GM18519 (cell line): ENCODE results near the gene LILRB1.
"Not testable (repeated sequence)": the region's sequence is repeated elsewhere in the genome, so short reads cannot be mapped to it uniquely, and the experiment has no call there.

ENCODE experiments used
- ATAC-seq: cut with Tn5 transposase; IDR thresholded peaks from one replicate; pipeline ENCODE4 v1.9.1; 2021; ENCODE audit warnings: mild to moderate bottlenecking, moderate library complexity; ENCODE audit not compliant: unreplicated experiment, low FRiP score

The LILRB1 gene

GRCh38 chr19:54630262-54630661 is at the start of gene LILRB1:
LILRB1 (plus strand) TSS chr19:54630484; CDS start chr19:54631074, 590 bp downstream.
- not testable (repeated sequence) for ATAC-seq

- no peak for ATAC-seq
Observed at GRCh38 chr19:54586397-54586796, 43.9 kb upstream of the LILRB1 start.

DNA sequence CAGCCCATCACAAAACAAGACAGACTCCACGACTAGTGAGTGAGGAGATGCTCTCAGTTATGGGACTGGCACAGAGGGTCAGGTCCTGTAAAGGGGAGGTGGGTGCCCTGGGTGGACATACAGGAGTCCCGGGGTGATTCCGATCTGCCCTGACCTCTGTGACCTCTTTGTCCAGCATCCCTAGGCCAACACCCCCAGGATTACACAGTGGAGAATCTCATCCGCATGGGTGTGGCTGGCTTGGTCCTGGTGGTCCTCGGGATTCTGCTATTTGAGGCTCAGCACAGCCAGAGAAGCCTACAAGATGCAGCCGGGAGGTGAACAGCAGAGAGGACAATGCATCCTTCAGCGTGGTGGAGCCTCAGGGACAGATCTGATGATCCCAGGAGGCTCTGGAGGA is 43.3 kb upstream of the LILRB1 start:
- ATAC-seq = no peak

DNA sequence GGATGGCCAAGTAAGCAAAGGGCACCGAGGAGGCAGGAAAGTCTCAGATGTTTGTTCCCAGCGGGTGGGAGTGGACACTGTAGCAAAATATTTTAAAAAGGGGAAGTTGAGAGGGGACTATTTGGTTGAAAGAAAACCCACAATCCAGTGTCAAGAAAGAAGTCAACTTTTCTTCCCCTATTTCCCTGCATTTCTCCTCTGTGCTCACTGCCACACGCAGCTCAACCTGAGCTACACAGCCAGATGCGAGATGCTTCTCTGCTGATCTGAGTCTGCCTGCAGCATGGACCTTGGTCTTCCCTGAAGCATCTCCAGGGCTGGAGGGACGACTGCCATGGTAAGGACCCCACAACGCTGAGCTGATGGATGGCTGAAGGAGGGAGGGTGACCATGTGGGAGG is 36.8 kb upstream of the LILRB1 start, which contains the start of gene LILRA1:
Gene LILRA1, plus strand, starts transcription at position 188 of the 400 bp plus-strand sequence. CDS start 613 bp downstream, outside the sequence.
- ATAC-seq = not testable (repeated sequence)

DNA sequence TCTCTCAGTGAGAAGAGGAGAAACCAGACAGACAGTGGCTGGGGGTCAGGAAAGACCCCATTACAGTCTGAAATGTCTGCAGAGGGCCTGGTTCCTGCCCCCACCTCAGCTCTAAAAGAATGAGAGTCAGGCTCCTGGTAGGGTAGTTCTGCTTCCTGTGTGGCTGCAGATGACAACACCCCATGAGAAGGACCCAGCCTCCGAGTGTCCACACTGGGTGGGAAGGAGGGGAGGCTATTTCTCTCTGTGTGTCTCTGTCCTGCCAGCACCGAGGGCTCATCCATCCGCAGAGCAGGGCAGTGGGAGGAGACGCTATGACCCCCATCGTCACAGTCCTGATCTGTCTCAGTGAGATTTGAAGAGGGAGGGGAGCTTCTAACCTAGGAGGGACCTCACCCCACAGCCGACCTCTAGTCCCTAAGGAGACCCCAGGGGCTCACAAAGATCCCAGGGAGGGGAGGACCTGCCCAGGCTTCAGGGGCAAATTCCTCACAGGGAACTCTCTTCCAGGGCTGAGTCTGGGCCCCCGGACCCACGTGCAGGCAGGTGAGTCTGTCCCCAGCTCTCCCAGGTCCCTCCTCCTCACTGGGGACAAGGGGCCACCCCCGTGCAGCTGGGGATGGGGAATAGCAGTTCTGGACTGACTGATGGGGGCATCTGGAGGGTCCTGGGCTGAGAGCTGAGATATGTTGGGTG is 36.2 kb upstream of the LILRB1 start:
- ATAC-seq = not testable (repeated sequence)

DNA sequence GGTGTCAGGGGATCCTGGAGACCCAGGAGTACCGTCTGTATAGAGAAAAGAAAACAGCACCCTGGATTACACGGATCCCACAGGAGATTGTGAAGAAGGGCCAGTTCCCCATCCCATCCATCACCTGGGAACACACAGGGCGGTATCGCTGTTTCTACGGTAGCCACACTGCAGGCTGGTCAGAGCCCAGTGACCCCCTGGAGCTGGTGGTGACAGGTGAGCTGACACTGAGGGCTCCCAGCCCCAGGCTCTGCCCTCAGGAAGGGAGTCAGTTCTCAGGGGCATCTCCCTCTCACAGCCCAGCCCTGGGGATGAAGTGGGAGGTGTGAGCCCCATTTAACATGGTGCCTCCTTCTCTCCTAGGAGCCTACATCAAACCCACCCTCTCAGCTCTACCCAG is 35.5 kb upstream of the LILRB1 start:
- ATAC-seq = no peak

- not testable (repeated sequence) for ATAC-seq
Observed at GRCh38 chr19:54595680-54596436, 34.4 kb upstream of the LILRB1 start.

DNA sequence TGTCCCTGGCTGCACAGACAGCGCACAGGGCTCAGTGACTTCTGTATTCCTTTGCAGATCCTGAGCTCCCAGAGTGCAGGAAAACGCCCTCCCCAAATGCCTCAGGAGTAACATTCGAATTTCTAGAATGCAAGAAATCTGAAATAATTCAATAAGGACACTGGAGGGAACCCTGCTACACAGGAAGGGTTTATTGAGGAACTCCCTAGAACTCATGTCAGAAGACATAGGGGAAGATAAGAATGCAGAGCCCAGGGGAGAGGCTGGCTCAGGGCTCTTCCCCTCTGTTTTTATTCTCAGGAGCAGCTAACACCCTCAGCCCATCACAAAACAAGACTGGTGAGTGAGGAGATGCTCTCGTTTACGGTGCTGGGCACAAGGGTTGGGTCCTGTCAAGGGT is 30.1 kb upstream of the LILRB1 start:
- no peak for ATAC-seq

GRCh38 chr19:54606230-54606629 is 24.1 kb upstream of the LILRB1 start:
- ATAC-seq = no peak

DNA sequence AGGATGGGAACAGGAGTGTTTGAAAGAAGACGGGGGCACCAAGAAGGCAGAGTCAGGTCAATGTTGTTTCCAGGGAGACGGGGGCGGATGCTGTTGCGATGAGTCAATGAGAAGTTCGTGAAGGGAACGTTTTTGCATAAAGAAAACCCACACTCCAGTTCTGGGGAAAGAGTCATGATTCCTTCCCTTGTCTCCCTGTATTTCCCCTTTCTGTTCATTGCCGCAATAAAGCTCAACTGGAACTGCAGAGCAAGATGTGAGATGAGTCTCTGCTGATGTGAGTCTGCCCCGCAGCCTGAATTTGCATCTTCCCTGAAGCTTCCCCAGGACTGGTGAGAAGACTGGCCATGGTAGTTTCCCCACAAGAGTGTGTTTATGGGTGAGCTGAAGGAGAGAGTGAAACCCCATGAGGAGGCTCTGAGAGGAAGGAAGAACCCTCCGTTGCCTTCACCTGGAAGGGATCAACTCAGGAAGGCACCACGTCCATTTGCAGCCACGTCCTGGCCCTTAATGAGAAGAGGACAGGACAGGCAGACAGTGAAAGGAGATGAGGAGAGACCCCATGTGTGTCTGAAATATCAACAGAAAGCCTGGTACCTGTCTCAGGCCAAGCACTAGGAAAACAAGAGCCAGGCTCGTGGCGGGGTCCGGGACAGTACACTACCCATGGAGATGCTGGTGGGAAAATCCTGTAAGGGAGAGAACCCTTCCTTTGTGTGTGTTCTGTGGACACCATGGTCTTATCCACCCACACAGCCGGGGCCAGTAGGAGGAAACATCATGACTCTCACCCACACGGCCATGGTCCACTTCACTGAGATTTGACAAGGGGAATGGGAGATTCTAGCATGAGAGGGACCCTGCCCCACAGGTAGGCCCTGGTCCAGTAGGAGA is 23.1 kb upstream of the LILRB1 start:
- ATAC-seq = no peak

DNA sequence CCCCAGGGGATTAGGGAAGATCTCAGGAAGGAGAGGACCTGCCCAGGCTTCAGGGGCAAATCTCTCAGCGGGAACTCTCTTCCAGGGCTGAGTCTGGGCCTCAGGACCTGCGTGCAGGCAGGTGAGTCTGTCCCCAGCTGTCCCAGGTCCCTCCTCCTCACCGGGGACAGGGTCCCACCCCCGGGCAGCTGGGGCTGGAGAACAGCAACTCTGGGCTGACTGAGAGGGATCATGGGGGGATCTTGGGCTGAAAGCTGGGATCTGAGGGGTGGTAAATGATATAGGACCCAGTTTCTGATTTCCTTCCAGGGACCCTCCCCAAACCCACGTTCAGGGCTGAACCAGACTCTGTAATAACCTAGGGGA is 22.5 kb upstream of the LILRB1 start:
- no peak for ATAC-seq

GRCh38 chr19:54608205-54608604 is 22.1 kb upstream of the LILRB1 start:
- no peak for ATAC-seq

GRCh38 chr19:54608792-54609191 is 21.5 kb upstream of the LILRB1 start:
- no peak for ATAC-seq

DNA sequence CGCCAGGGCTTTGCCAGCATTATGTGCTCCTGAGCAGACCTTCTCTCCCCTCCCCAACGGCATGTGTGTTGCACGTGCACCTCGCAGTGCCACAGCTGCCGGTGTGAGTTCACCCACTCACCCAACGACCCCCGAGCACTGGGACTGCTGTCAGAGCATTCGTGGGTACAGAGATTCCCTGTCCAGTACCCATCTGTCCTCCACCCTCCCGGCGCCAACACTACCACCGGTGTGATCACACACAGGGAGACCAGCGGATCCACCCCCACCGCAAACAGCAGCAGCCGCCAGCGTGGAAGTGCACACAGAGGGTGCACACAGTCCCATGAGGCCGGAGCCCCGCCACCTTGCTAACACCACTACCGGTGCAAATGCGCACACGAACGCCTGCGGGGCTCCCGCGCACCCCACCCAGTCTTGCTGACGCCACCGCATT is 20.9 kb upstream of the LILRB1 start:
- ATAC-seq = no peak

DNA sequence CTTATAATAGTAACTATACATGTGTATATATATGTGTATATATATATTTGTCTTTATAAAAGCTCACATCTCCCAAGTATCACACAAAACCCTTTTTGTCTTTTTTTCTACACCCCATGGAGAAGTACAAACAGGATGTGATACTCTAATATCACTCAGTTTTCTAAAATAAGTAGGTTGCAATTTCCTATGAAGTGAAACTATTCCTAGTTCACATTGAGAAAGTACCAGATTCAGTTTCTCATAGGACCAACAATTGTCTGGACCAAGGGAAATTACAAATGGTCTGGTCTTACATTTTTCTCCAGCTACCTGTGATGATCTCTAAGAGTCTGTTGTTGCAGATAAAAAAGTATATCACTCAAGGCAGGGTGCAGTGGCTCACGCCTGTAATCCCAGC is 17.9 kb upstream of the LILRB1 start:
- no peak for ATAC-seq

GRCh38 chr19:54614726-54615125 is 15.6 kb upstream of the LILRB1 start:
- ATAC-seq = no peak

DNA sequence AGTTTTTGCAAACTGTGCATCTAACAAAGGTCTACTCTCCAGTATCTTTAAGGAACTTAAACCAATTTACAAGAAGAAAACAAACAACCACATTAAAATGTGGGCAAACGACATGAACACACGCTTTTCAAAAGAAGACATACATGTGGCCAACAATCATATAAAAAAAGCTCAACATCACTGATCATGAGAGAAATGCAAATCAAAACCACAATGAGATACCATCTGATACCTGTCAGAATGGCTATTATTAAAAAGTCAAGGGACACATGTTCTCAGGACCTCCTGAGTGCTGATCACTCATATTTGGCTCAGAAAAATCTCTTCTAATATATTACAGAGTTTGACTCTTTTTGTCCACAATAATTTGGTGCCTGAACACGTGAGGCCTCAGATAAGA is 14.2 kb upstream of the LILRB1 start:
- ATAC-seq = no peak

DNA sequence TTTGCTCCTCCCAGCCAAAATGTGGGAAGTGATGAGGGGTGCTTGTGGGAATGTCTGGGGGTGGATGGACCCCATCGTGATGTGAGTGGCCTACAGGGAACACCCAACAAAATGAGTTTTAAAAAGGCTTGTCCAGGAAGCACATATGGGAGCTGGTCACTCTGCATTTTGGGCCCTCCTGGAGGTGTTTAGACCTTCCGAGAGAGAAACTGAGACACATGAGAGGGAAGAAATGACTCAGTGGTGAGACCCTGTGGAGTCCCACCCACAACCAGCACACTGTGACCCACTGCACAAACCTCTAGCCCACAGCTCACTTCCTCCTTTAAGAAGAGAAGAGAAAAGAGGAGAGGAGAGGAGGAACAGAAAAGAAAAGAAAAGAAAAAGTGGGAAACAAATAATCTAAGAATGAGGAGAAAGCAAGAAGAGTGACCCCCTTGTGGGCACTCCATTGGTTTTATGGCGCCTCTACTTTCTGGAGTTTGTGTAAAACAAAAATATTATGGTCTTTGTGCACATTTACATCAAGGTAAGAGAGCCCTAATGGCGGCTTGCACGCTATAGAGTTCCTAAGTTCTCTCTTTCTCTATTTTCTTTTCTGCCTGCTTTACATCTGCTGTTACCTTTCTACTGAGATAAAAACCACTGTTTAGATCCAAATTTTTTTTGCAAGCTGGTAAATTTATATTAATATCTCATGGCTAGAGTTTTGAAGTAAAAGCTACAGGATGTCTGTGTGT is 13.3 kb upstream of the LILRB1 start:
- peak; percentile 57 for ATAC-seq

DNA sequence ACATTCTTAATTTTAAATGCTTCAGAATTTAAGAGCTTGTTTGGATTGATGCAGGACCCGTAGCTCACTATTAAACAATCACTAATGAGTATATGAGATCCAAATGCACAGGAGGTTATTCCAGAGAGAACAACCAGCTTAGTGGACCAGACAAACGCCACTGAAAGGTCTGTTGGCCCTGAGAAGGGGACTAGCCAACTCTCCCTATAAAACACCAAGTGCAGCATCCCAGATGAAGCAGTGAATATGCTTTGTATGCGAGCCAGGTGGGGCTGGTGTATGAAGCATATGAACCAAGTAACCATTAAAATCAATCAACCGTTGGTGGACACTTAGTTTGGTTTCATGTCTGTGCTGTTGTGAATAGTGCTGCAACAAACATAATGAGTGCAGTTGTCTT is 9.8 kb upstream of the LILRB1 start:
- no peak for ATAC-seq

DNA sequence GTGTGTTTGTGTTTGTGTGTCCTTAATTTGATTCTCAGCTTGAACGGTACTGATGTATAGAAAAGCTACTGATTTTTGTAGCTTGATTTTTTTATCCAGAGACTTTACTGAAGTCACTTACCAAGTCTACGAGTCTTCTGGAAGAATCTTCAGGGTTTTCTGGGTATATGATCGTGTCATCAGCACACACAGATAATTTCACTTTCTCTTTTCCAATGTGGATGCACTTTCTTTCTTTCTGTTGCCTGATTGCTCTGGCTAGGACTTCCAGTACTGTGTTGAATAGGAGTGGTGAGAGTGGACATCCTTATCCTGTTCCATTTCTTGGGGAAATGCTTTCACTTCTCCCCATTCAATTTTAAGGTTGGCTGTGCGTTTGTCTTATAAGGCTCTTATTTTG is 7.9 kb upstream of the LILRB1 start:
- no peak for ATAC-seq
